Measurements from ENCODE around the gene AZU1.

- no peak for TF ChIP-seq POLR2AphosphoS5 (IDR thresholded peaks at IDR 0.05)
- no peak for TF ChIP-seq CTCF (IDR thresholded peaks at IDR 0.05)
- no peak for TF ChIP-seq POLR2A (IDR thresholded peaks at IDR 0.05)
- TF ChIP-seq EP300 (IDR thresholded peaks at IDR 0.05): no peak
Measured at GRCh38 chr19:843836-844545, 16.4 kb downstream of the AZU1 start.

Data from stomach (tissue), 4 donors.